Calu3 (cell line): Measurements from ENCODE around the gene GPR146. TPM values are rescaled to one million over a fixed set of nuclear protein-coding genes. Genes with fewer than 3 reads are reported as not detected.
"Not testable (repeated sequence)": the region's sequence is repeated elsewhere in the genome, so short reads cannot be mapped to it uniquely, and the experiment has no call there.

Experiments
- BruUV-seq: library from RNA; stranded (reverse); fragments of 400-500 nt; replicated peaks from 2 replicates; lab custom pipeline; 2021; lab: Mats Ljungman, UMichigan
- CTCF ChIA-PET: fragments of 300-600 bp; sonication (Branson Sonifier 250); formaldehyde crosslinking; loops from one replicate; lab custom pipeline; 2022; ENCODE audit warnings: antibody characterized with exemption; lab: Charles Lee
- DNase-seq: peaks from one replicate; pipeline ENCODE4 v3.0.0; 2022
- H3K27ac Mint-ChIP-seq: one replicate; pipeline ENCODE4 v1.8.0; 2022; ENCODE audit warnings: mixed read lengths; ENCODE audit not compliant: unreplicated experiment
- H3K27me3 Mint-ChIP-seq: one replicate; pipeline ENCODE4 v1.8.0; 2022; ENCODE audit warnings: mixed read lengths; ENCODE audit not compliant: unreplicated experiment
- H3K36me3 Mint-ChIP-seq: one replicate; pipeline ENCODE4 v1.8.0; 2022; ENCODE audit warnings: mild to moderate bottlenecking, moderate library complexity, mixed read lengths; ENCODE audit not compliant: insufficient read depth, unreplicated experiment
- H3K4me1 Mint-ChIP-seq: one replicate; pipeline ENCODE4 v1.8.0; 2022; ENCODE audit warnings: mild to moderate bottlenecking, low read depth, mixed read lengths; ENCODE audit not compliant: unreplicated experiment
- H3K4me3 Mint-ChIP-seq: one replicate; pipeline ENCODE4 v1.8.0; 2022; ENCODE audit warnings: mild to moderate bottlenecking, low read depth, moderate library complexity, mixed read lengths; ENCODE audit not compliant: unreplicated experiment
- H3K9me3 Mint-ChIP-seq: one replicate; pipeline ENCODE4 v1.8.0; 2022; ENCODE audit warnings: low read depth, mixed read lengths; ENCODE audit not compliant: unreplicated experiment
- CTCF ChIP-seq: fragments of 200-600 bp; IDR thresholded peaks from one replicate; pipeline ENCODE4 v1.8.0; 2022; ENCODE audit warnings: antibody characterized with exemption; ENCODE audit not compliant: unreplicated experiment
- intact Hi-C: fragments of 100-400 bp; cut with micrococcal nuclease; formaldehyde crosslinking; loops from one replicate; pipeline ENCODE4 v1.10.0; 2022; ENCODE audit not compliant: unreplicated experiment
- total RNA-seq: library from RNA; stranded (reverse); gene quantifications from 2 replicates; pipeline ENCODE4 v1.2.3, GENCODE V29; 2022

Gene GPR146
- total RNA-seq, 1 experiment from 2014 or later, result 0.66 TPM

GRCh38 chr7:1070544-1071011, 26.2 kb downstream of the GPR146 start:
- no peak for TF ChIP-seq CTCF
- Mint-ChIP-seq H3K4me3 (no peak overlapping the region), H3K4me1 (peaks cover 10% of the 10 kb centered on the region), H3K27me3 (no peaks in the 10 kb centered on the region), H3K36me3 (peaks cover 21% of the 10 kb centered on the region), H3K27ac (no peak overlapping the region), H3K9me3 (no peaks in the 10 kb centered on the region)
- CTCF ChIA-PET, result no interaction called here
- intact Hi-C loops, result no loop called here
- DNase-seq, result no peak
- BruUV-seq, result no TSS peak

- Mint-ChIP-seq H3K27ac (no peak overlapping the region), H3K36me3 (peaks cover 25% of the 10 kb centered on the region), H3K4me3 (no peak overlapping the region), H3K4me1 (peaks cover 18% of the 10 kb centered on the region), H3K9me3 (no peaks in the 10 kb centered on the region), H3K27me3 (no peaks in the 10 kb centered on the region)
- intact Hi-C loops, result no loop called here
- BruUV-seq, result no TSS peak
- no peak for DNase-seq
- CTCF ChIA-PET, result no interaction called here
- no peak for TF ChIP-seq CTCF
Observed at GRCh38 chr7:1071731-1072254, 27.4 kb downstream of the GPR146 start.

GRCh38 chr7:1073142-1073977, 29.0 kb downstream of the GPR146 start:
- CTCF ChIA-PET, result no interaction called here
- no peak overlapping the region for H3K4me3 Mint-ChIP-seq
- TF ChIP-seq CTCF, result no peak
- no peaks in the 10 kb centered on the region for H3K9me3 Mint-ChIP-seq
- intact Hi-C loops, result no loop called here
- peaks cover 25% of the 10 kb centered on the region for H3K36me3 Mint-ChIP-seq
- H3K4me1 Mint-ChIP-seq, result peaks cover 14% of the 10 kb centered on the region
- BruUV-seq, result no TSS peak
- H3K27ac Mint-ChIP-seq, result no peak overlapping the region
- no peak for DNase-seq
- H3K27me3 Mint-ChIP-seq, result no peaks in the 10 kb centered on the region

GRCh38 chr7:1074018-1074417, 29.7 kb downstream of the GPR146 start:
- H3K27me3 Mint-ChIP-seq, BruUV-seq, DNase-seq, intact Hi-C loops, H3K27ac Mint-ChIP-seq, H3K4me3 Mint-ChIP-seq, H3K9me3 Mint-ChIP-seq, H3K4me1 Mint-ChIP-seq, CTCF ChIA-PET: not testable (repeated sequence)
- H3K36me3 Mint-ChIP-seq, result peaks cover 25% of the 10 kb centered on the region
